OCI-LY1 (cell line): Measurements from ENCODE around the gene PAEP.

Source experiments
- H2AFZ ChIP-seq: fragments of 200-600 bp; sonication (generic), shearing (Covaris generic); 2 replicates; pipeline ENCODE4 v1.6.0; 2014; ENCODE audit warnings: antibody characterized with exemption, mild to moderate bottlenecking, low read length
- H3F3A ChIP-seq: fragments of 200-600 bp; sonication (generic), shearing (Covaris generic); 2 replicates; pipeline ENCODE4 v1.6.0; 2014; ENCODE audit warnings: mild to moderate bottlenecking, antibody characterized with exemption, low read length, moderate library complexity; ENCODE audit not compliant: insufficient read depth
- H3K27ac ChIP-seq: fragments of 200-600 bp; sonication (generic); 2 replicates; pipeline ENCODE4 v1.5.1; 2014; ENCODE audit warnings: low read length, mixed run types, mild to moderate bottlenecking, low read depth; ENCODE audit not compliant: poor library complexity, severe bottlenecking
- H3K27me3 ChIP-seq: fragments of 200-600 bp; sonication (generic); 2 replicates; pipeline ENCODE4 v1.6.0; 2014; ENCODE audit warnings: antibody characterized with exemption, mild to moderate bottlenecking, low read length, moderate library complexity; ENCODE audit not compliant: insufficient read depth
- H3K36me3 ChIP-seq: fragments of 200-600 bp; sonication (generic); 2 replicates; pipeline ENCODE4 v1.6.1; 2014; ENCODE audit warnings: mild to moderate bottlenecking, antibody characterized with exemption, low read length, moderate library complexity, mixed read lengths; ENCODE audit not compliant: insufficient read depth
- H3K4me1 ChIP-seq: fragments of 200-600 bp; sonication (generic); 2 replicates; pipeline ENCODE4 v1.5.1; 2014; ENCODE audit warnings: mild to moderate bottlenecking, low read length, moderate library complexity; ENCODE audit not compliant: insufficient read depth, severe bottlenecking
- H3K4me2 ChIP-seq: fragments of 200-600 bp; sonication (generic), shearing (Covaris generic); 2 replicates; pipeline ENCODE4 v1.6.1; 2014; ENCODE audit warnings: low read length
- H3K4me3 ChIP-seq: fragments of 200-600 bp; sonication (generic); 2 replicates; pipeline ENCODE4 v1.5.1; 2014; ENCODE audit warnings: low read length, low read depth, mild to moderate bottlenecking, mixed read lengths; ENCODE audit not compliant: poor library complexity, severe bottlenecking
- H3K79me2 ChIP-seq: fragments of 200-600 bp; shearing (Covaris generic); 2 replicates; pipeline ENCODE4 v1.6.1; 2016; ENCODE audit warnings: mixed run types, low read length, mixed read lengths; ENCODE audit not compliant: insufficient read depth
- H3K9ac ChIP-seq: fragments of 200-600 bp; sonication (generic), shearing (Covaris generic); 2 replicates; pipeline ENCODE4 v1.6.1; 2014; ENCODE audit warnings: mild to moderate bottlenecking, low read length, mixed read lengths
- H3K9me2 ChIP-seq: fragments of 200-600 bp; sonication (generic), shearing (Covaris generic); 2 replicates; pipeline ENCODE4 v1.6.1; 2014; ENCODE audit warnings: low read depth, mild to moderate bottlenecking, low read length, mixed read lengths
- H3K9me3 ChIP-seq: fragments of 200-600 bp; shearing (Covaris generic); 2 replicates; pipeline ENCODE4 v1.6.1; 2014; ENCODE audit warnings: low read length, mixed read lengths
- H4K20me1 ChIP-seq: fragments of 200-600 bp; sonication (generic), shearing (Covaris generic); 2 replicates; pipeline ENCODE4 v1.6.0; 2016; ENCODE audit warnings: mild to moderate bottlenecking, low read length; ENCODE audit not compliant: insufficient read depth
- CTCF ChIP-seq: fragments of 200-600 bp; sonication (generic), shearing (Covaris generic); IDR thresholded peaks from 2 replicates; pipeline ENCODE4 v1.5.1; 2017; ENCODE audit warnings: mild to moderate bottlenecking, antibody characterized with exemption, low read length, moderate library complexity, mixed read lengths
- EZH2 ChIP-seq: fragments of 200-600 bp; sonication (generic), shearing (Covaris generic); IDR thresholded peaks from 2 replicates; pipeline ENCODE4 v1.8.0; 2017; ENCODE audit warnings: borderline replicate concordance, mixed run types, mild to moderate bottlenecking, antibody characterized with exemption, low read length, moderate library complexity, mixed read lengths

The PAEP gene

DNA sequence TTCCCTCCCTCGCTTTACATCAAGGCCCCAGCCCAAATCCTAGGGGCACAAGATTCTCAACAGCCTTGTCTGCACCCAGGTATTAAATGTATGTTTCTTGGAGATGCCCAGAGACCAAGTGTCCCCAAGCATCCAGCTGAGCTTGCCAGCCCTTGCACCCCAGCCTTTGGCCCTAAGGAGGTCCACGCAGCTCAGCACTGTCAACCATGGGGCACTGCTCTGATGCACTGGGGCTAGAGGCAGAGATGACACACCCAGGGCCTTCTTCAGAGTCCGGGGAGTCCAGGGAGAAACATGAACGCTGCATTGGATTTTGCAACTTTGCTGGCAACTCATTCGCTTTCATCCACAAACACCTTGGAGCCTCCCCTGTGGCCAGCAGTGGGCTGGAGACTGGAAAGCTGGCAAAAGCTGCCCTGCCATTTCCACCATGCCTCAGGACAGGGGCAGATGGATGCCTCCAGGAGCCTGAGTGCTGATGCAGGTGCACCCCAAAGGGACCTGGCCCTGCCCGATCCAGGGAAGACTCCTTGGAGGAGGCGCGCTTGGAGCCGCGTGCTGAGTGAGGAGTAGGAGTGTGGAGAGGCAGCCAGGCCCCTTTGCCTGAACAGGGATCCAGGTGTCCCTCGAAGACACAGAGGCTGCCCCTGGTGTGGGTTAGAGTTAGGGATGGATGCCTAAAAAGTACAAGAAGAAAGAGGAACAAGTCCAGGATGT is 19.3 kb downstream of the PAEP start:
- Histone ChIP-seq H3K4me1 (no peaks in the 10 kb centered on the region), H3F3A (no peaks in the 10 kb centered on the region), H3K36me3 (no peaks in the 10 kb centered on the region), H3K79me2 (no peaks in the 10 kb centered on the region), H3K9me2 (no peaks in the 10 kb centered on the region), H3K27me3 (0 out of 2 replicates have a peak, but pooled peaks cover 9% of the 10 kb centered on the region), H3K4me2 (no peak overlapping the region), H3K4me3 (no peak overlapping the region), H2AFZ (no peak overlapping the region), H3K9ac (no peak overlapping the region), H3K27ac (no peak overlapping the region), H4K20me1 (no peaks in the 10 kb centered on the region), H3K9me3 (no peaks in the 10 kb centered on the region)
- TF ChIP-seq CTCF: no peak
- no peak for TF ChIP-seq EZH2

DNA sequence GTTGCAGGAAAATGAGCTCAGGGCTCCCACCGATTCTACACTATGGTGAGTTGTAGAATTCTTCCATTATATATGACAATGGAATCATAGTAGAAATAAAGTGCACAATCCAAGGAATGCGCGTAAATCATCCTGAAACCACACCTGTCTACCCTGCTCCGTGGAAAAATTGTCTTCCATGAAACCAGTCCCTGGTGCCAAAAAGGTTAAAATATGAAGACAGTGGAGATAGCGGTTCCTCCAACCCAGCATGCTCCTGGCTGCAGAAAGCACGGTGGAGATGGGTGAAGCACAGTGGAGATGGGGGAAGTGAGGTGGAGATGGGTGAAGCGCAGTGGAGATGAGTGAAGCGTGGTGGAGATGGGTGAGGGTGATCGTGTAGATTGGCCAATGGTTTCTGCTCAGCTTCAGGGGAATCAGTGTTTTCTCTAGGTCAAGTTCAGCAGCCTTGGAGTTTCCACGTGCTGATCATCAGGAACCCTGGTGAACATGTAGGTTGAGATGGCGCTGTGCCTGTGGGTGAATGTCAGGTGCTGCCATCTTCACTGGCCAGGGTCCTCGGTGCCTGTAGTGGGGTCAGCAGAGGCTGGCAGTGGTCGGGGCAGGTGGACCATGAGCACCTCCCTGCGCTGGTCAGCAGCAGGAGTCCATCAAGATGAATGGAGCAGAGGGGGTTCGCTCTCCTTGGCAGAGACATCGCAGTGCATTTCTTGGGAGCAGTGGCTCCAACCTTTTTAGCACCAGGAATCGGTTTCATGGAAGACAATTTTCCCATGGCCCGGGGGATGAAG is 20.3 kb downstream of the PAEP start:
- 0 out of 2 replicates have a peak, but pooled peaks cover 6% of the 10 kb centered on the region for H3K27me3 ChIP-seq
- no peaks in the 10 kb centered on the region for H4K20me1 ChIP-seq
- H3K4me1 ChIP-seq: no peaks in the 10 kb centered on the region
- H3K27ac ChIP-seq: no peak overlapping the region
- H3F3A ChIP-seq: no peaks in the 10 kb centered on the region
- H3K36me3 ChIP-seq: no peaks in the 10 kb centered on the region
- no peak overlapping the region for H3K9ac ChIP-seq
- H3K4me3 ChIP-seq: no peak overlapping the region
- H3K79me2 ChIP-seq: no peaks in the 10 kb centered on the region
- no peak for TF ChIP-seq CTCF
- TF ChIP-seq EZH2: no peak
- H3K9me2 ChIP-seq: no peaks in the 10 kb centered on the region
- no peak overlapping the region for H2AFZ ChIP-seq
- no peak overlapping the region for H3K4me2 ChIP-seq
- H3K9me3 ChIP-seq: no peaks in the 10 kb centered on the region

DNA sequence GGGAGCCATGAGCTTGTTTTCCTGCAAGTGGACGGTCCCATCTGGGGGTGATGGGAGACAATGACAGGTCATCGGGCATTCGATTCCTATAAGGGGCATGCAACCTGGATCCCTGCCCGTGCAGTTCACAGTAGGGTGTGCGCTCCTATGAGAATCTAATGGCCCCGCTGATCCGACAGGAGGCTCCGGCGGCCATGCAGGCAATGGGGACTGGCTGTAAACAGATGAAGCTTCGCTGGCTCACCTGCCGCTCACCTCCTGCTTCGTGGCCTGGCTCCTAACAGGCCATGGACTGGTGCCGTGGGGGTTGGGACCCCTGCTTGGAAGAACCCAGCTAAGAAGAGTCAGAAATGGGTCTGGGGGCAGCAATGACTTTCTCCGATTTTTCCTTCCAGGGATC is 21.0 kb downstream of the PAEP start:
- H3K9me2 ChIP-seq: no peaks in the 10 kb centered on the region
- H4K20me1 ChIP-seq: no peaks in the 10 kb centered on the region
- H3K79me2 ChIP-seq: no peaks in the 10 kb centered on the region
- H3F3A ChIP-seq: no peaks in the 10 kb centered on the region
- no peak overlapping the region for H3K4me2 ChIP-seq
- H3K4me1 ChIP-seq: no peaks in the 10 kb centered on the region
- H3K4me3 ChIP-seq: no peak overlapping the region
- H3K27me3 ChIP-seq: 0 out of 2 replicates have a peak, but pooled peaks cover 6% of the 10 kb centered on the region
- no peak overlapping the region for H3K9ac ChIP-seq
- H3K36me3 ChIP-seq: no peaks in the 10 kb centered on the region
- H3K9me3 ChIP-seq: no peaks in the 10 kb centered on the region
- no peak for TF ChIP-seq CTCF
- H3K27ac ChIP-seq: no peak overlapping the region
- H2AFZ ChIP-seq: no peak overlapping the region
